PC-9 (cell line): ENCODE measurements around the gene PILRA. TPM values are rescaled to one million over a fixed set of nuclear protein-coding genes. Genes with fewer than 3 reads are reported as not detected.

Experiments used
- BruUV-seq: library from RNA; stranded (reverse); fragments of 400-500 nt; replicated peaks from 2 replicates; lab custom pipeline; 2021; lab: Mats Ljungman, UMichigan
- CTCF ChIA-PET: fragments of 300-600 bp; sonication (Branson Sonifier 250); formaldehyde crosslinking; loops from one replicate; lab custom pipeline; 2022; ENCODE audit warnings: antibody characterized with exemption; lab: Charles Lee
- POLR2A ChIA-PET: fragments of 300-600 bp; sonication (Branson Sonifier 250); formaldehyde crosslinking; loops from one replicate; lab custom pipeline; 2022; ENCODE audit warnings: antibody characterized with exemption; ENCODE audit not compliant: unreplicated experiment; lab: Charles Lee
- DNase-seq, 2 experiments: peaks; one replicate each; pipeline versions ENCODE4 v3.0.0 to v3.0.0-alpha.2; 2015 to 2022; ENCODE audit warnings: mixed read lengths in 1 of 2
- H2AFZ ChIP-seq: fragments of 200-600 bp; sonication (generic); 2 replicates; pipeline ENCODE4 v1.8.1; 2017; ENCODE audit warnings: antibody characterized with exemption
- H3F3A ChIP-seq: fragments of 200-600 bp; sonication (generic); 2 replicates; pipeline ENCODE4 v1.8.1; 2017; ENCODE audit warnings: antibody characterized with exemption, mild to moderate bottlenecking, low read depth; ENCODE audit not compliant: insufficient read depth
- H3K27ac ChIP-seq: fragments of 200-600 bp; sonication (generic); 2 replicates; pipeline ENCODE4 v1.6.1; 2016; ENCODE audit warnings: mixed run types
- H3K27me3 ChIP-seq: fragments of 200-600 bp; sonication (generic); 2 replicates; pipeline ENCODE4 v1.6.1; 2016; ENCODE audit warnings: low read depth, mixed run types; ENCODE audit not compliant: insufficient read depth
- H3K36me3 ChIP-seq: fragments of 200-600 bp; sonication (generic); 2 replicates; pipeline ENCODE4 v1.6.1; 2016; ENCODE audit warnings: low read depth, mixed run types
- H3K4me1 ChIP-seq: fragments of 200-600 bp; sonication (generic); replicated peaks from 2 replicates; pipeline ENCODE4 v1.6.1; 2016; ENCODE audit warnings: mixed run types; ENCODE audit not compliant: insufficient read depth
- H3K4me2 ChIP-seq: fragments of 200-600 bp; sonication (generic); 2 replicates; pipeline ENCODE4 v1.6.1; 2017; ENCODE audit warnings: mixed run types
- H3K4me3 ChIP-seq: fragments of 200-600 bp; sonication (generic); 2 replicates; pipeline ENCODE4 v1.6.1; 2016; ENCODE audit warnings: mixed run types
- H3K79me2 ChIP-seq: fragments of 200-600 bp; sonication (generic); 2 replicates; pipeline ENCODE4 v1.6.1; 2017; ENCODE audit warnings: low read depth, mixed run types
- H3K9me2 ChIP-seq: fragments of 200-600 bp; sonication (generic); 2 replicates; pipeline ENCODE4 v1.8.1; 2017; ENCODE audit warnings: mild to moderate bottlenecking; ENCODE audit not compliant: insufficient read depth
- H3K9me3 ChIP-seq: fragments of 200-600 bp; sonication (generic); 2 replicates; pipeline ENCODE4 v1.8.1; 2016; ENCODE audit warnings: low read depth; ENCODE audit not compliant: insufficient read depth
- H4K20me1 ChIP-seq: fragments of 200-600 bp; sonication (generic); 2 replicates; pipeline ENCODE4 v1.8.1; 2017; ENCODE audit not compliant: insufficient read depth
- CTCF ChIP-seq: fragments of 200-600 bp; sonication (generic); conservative IDR thresholded peaks from 2 replicates; pipeline ENCODE4 v1.6.1; 2017; ENCODE audit warnings: mixed run types, antibody characterized with exemption, mild to moderate bottlenecking, moderate library complexity
- EZH2 ChIP-seq: fragments of 200-600 bp; sonication (generic); IDR thresholded peaks from 2 replicates; pipeline ENCODE4 v1.8.0; 2017; ENCODE audit warnings: antibody characterized with exemption, low read depth
- intact Hi-C: fragments of 100-400 bp; cut with micrococcal nuclease; formaldehyde crosslinking; loops from one replicate; pipeline ENCODE4 v1.10.0; 2022; ENCODE audit not compliant: unreplicated experiment
- total RNA-seq: library from RNA; stranded (reverse); gene quantifications from 2 replicates; pipeline ENCODE4 v1.2.3, GENCODE V29; 2021

PILRA gene
- total RNA-seq, 1 experiment from 2014 or later, result 2.8 TPM

GRCh38 chr7:100386940-100387339 is 13.7 kb downstream of the PILRA start:
- no peak for DNase-seq
- ChIA-PET POLR2A (interaction anchor here (0.6 kb wide), 1 partner anchor 51 kb away, joined by 5 read pairs; no protein-coding TSS in a partner anchor), CTCF (no interaction called here)
- H3K4me3 ChIP-seq, result no peak overlapping the region
- BruUV-seq, result no TSS peak
- H3K9me2 ChIP-seq, result no peaks in the 10 kb centered on the region
- H3K36me3 ChIP-seq, result no peaks in the 10 kb centered on the region
- no peaks in the 10 kb centered on the region for H3K9me3 ChIP-seq
- H3K27me3 ChIP-seq, result peaks cover 3% of the 10 kb centered on the region; the same call in 1 of the 2 replicates
- H3K4me2 ChIP-seq, result no peak overlapping the region
- H3K4me1 ChIP-seq, result no peaks in the 10 kb centered on the region
- intact Hi-C loops, result no loop called here
- no peaks in the 10 kb centered on the region for H3K79me2 ChIP-seq
- no peak overlapping the region for H2AFZ ChIP-seq
- H3K27ac ChIP-seq, result no peak overlapping the region
- H3F3A ChIP-seq, result no peaks in the 10 kb centered on the region
- H4K20me1 ChIP-seq, result no peaks in the 10 kb centered on the region
- TF ChIP-seq EZH2 (no peak), CTCF (no peak)

- Histone ChIP-seq H3F3A (no peaks in the 10 kb centered on the region), H3K4me2 (no peak overlapping the region), H4K20me1 (no peaks in the 10 kb centered on the region), H2AFZ (no peak overlapping the region), H3K9me3 (no peaks in the 10 kb centered on the region), H3K27me3 (peaks cover 3% of the 10 kb centered on the region; the same call in 1 of the 2 replicates), H3K9me2 (no peaks in the 10 kb centered on the region), H3K4me3 (no peak overlapping the region), H3K4me1 (no peaks in the 10 kb centered on the region), H3K79me2 (no peaks in the 10 kb centered on the region), H3K27ac (no peak overlapping the region), H3K36me3 (no peaks in the 10 kb centered on the region)
- intact Hi-C loops, result no loop called here
- ChIA-PET CTCF (no interaction called here), POLR2A (interaction anchor here (0.6 to 0.7 kb wide), 2 partner anchors 11 to 211 kb away, joined by 3 to 8 read pairs; partner anchors contain the start of gene GPC2)
- no TSS peak for BruUV-seq
- DNase-seq, result no peak
- no peak for TF ChIP-seq CTCF
- TF ChIP-seq EZH2, result no peak
Observed at GRCh38 chr7:100387695-100388094, 14.4 kb downstream of the PILRA start.

GRCh38 chr7:100389437-100390088 is 16.3 kb downstream of the PILRA start:
- H3K4me3 ChIP-seq, result no peak overlapping the region
- H2AFZ ChIP-seq, result no peak overlapping the region
- intact Hi-C loops, result no loop called here
- DNase-seq, result no peak
- H3K4me2 ChIP-seq, result no peak overlapping the region
- H3F3A ChIP-seq, result no peaks in the 10 kb centered on the region
- H3K4me1 ChIP-seq, result no peaks in the 10 kb centered on the region
- ChIA-PET POLR2A (interaction anchor here (0.7 kb wide), 1 partner anchor 248 kb away, joined by 13 read pairs; no protein-coding TSS in a partner anchor), CTCF (no interaction called here)
- TF ChIP-seq EZH2, result no peak
- TF ChIP-seq CTCF, result no peak
- H3K79me2 ChIP-seq, result no peaks in the 10 kb centered on the region
- H3K9me2 ChIP-seq, result no peaks in the 10 kb centered on the region
- BruUV-seq, result no TSS peak
- H3K9me3 ChIP-seq, result no peaks in the 10 kb centered on the region
- H4K20me1 ChIP-seq, result no peaks in the 10 kb centered on the region
- H3K36me3 ChIP-seq, result no peaks in the 10 kb centered on the region
- H3K27ac ChIP-seq, result no peak overlapping the region
- peaks cover 3% of the 10 kb centered on the region; the same call in 1 of the 2 replicates for H3K27me3 ChIP-seq
